Kidney tubule cell (primary cell): Measurements from ENCODE around the gene IVNS1ABP.
"Not testable (repeated sequence)": the region's sequence is repeated elsewhere in the genome, so short reads cannot be mapped to it uniquely, and the experiment has no call there.

Experiments
- DNase-seq: peaks from one replicate; pipeline ENCODE4 v3.0.0-alpha.2; 2018; ENCODE audit warnings: low spot score

The IVNS1ABP gene

DNA sequence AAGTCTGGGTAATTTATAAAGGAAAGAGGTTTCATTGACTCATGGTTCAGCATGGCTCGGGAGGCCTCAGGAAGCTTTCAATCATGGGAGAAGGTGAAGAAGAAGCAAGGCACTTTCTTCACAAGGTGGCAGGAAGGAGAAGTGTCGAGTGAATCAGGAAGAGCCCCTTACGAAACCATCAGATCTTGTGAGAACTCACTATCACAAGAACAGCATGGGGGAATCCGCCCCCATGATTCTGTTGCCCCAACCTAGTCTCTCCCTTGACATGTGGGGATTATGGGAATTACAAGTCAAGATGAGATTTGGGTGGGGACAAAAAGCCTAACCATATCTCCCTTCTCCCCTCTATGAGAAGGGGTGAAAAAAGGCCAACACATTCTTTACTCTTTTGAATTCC is 11.2 kb upstream of the IVNS1ABP start:
- no peak for DNase-seq

DNA sequence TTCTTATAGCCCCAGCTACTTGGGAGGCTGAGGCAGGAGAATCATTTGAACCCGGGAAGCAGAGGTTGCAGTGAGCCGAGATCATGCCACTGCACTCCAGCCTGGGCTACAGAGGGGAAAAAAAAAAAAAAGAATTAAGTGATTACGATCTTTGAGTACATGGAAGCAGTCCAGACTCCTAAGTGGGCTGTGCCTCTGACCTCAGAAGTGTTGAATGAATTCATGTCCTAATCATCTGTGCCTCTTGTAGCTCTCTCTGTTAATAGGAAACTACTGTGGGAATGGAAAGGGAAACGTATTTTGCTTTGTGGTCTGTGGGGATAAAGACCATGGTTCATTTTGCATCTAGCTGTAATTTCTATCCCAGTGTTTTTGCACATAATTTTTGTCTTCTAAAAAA is 8.4 kb upstream of the IVNS1ABP start:
- DNase-seq, result peak; percentile 72

DNA sequence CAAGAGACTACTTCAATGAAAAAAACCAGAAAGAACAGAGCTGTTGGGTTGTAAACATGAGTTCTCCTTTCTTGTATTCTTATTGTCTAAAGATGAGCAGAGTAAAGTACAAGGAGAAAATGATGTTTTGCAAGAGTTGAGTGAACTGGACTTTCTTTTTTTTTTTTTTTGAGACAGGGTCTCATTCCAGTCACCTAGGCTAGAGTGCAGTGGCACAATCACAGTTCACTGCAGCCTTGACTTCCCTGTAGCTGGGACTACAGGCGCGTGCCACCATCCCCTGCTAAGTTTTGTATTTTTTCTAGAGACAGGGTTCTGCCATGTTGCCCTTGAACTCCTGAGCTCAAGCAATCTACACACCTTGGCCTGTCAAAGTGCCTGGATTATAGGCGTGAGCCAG is 7.1 kb upstream of the IVNS1ABP start:
- no peak for DNase-seq

GRCh38 chr1:185322636-185323035 is 5.6 kb upstream of the IVNS1ABP start:
- DNase-seq, result no peak

DNA sequence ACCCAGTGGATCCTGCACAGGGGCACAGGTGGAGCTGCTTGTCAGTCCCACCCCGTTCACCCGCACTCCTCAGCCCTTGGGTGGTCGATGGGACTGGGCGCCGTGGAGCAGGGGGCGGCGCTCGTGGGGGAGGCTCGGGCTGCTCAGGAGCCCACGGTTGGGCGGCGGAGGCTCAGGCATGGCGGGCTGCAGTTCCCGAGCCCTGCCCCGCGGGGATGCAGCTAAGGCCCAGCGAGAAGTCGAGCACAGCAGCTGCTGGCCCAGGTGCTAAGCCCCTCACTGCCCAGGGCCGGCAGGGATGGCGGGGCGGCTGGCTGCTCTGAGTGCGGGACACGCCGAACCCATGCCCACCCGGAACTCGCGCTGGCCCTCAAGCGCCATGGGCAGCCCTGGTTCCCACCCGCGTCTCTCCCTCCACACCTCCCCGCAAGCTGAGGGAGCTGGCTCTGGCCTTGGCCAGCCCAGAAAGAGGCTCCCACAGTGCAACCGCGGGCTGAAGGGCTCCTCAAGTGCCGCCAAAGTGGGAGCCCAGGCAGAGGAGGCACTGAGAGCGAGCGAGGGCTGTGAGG is 4.7 kb upstream of the IVNS1ABP start:
- DNase-seq, result not testable (repeated sequence)

DNA sequence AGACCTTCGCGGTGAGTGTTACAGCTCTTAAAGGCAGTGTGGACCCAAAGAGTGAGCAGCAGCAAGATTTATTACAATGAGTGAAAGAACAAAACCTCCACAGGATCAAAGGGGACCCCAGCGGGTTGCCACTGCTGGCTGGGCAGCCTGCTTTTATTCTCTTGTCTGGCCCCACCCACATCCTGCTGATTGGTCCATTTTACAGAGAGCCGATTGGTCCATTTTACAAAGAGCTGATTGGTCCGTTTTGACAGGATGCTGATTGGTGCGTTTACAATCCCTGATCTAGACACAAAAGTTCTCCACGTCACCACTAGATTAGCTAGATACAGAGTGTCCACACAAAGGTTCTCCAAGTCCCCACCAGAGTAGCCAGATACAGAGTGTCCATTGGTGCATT is 4.1 kb upstream of the IVNS1ABP start:
- not testable (repeated sequence) for DNase-seq

DNA sequence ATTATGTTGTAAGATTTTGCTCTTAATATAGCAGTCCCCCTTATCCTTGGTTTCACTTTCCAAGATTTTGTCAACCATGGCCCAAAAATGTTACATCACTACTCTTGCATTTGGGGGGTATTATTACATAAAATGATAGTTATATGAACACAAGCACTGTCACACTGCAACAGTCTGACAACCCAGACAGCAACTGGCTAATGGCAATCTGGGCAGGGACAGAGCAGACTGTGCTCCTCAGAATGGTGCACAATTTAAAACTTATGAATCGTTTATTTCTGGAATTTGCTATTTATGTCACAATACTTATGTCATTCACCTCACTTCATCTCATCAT is 2.1 kb upstream of the IVNS1ABP start:
- DNase-seq, result no peak

DNA sequence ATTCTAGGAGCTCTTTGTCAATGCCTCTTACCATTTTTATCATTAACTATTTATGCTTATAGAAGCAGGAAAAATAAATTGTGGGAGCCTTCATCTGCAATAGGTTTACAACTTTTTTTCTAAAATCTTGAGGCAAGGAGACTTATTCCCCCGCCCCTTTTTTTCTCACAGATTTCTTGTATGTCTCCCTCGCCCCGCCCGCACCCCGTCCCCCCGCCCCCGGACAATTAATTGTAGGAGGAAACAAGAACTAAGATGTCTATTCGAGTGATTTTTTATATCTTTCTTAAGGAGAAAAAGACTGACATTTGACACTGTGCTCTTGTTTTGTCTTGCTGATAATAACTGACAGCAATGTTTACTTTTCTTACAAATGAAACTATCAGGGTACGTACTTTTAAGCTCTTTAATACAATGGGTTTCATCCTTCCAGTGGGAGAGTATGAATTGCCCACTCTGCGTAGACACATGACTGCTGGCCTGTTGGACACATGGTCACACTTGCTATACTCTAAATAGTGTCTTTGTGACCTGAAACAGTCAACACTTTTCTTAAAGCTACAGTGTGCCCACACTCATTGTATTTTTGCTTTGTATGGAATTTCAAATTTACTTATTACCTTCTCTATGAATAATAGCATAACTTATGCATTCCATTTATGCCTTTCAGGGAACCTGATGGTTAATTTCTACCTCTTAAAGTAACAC is 1.5 kb upstream of the IVNS1ABP start:
- no peak for DNase-seq

GRCh38 chr1:185317886-185318310 is 855 bp upstream of the IVNS1ABP start:
- DNase-seq, result peak; percentile 91

- peak; percentile 79 for DNase-seq
These were observed 645 bp downstream of the IVNS1ABP start for GRCh38 chr1:185316163-185317033.

- DNase-seq, result no peak
These were observed 1.5 kb downstream of the IVNS1ABP start for GRCh38 chr1:185315445-185316071.

- peak; percentile 34 for DNase-seq
These were observed 2.6 kb downstream of the IVNS1ABP start for GRCh38 chr1:185314411-185314810.

DNA sequence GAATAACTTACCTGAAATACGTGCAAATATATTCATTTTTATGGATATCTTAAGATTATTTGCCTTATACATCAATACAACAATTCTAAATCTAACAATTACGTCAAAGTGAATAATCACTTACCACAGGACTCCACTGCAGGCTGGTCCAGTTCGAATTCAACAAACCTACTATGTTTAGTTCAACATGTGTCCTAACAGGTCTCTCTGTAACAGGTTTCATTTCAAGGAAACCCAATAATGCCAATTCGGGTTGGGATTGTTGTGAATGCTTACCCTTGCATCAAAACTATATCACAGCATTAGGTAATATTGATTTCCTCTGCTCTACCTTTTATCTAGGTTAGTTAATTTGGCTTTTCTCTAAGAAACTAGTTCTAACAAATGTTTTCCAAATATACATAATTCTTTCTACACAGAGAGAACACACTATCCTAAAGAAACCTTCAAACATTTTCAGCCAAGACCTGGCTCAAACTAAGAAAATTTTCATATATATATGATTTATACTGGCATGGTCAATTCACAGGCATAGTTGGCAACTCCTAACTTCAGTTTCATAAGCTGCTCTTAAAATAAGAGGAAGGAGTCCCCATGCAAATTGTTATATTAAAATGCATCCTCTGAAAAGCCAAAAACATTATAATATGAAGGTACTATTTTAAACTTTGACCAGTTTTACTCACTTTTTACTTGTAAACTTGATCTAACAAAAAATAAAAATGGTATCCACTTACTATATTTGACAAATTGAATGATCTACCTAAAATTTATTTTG is 4.5 kb downstream of the IVNS1ABP start:
- DNase-seq, result no peak

DNA sequence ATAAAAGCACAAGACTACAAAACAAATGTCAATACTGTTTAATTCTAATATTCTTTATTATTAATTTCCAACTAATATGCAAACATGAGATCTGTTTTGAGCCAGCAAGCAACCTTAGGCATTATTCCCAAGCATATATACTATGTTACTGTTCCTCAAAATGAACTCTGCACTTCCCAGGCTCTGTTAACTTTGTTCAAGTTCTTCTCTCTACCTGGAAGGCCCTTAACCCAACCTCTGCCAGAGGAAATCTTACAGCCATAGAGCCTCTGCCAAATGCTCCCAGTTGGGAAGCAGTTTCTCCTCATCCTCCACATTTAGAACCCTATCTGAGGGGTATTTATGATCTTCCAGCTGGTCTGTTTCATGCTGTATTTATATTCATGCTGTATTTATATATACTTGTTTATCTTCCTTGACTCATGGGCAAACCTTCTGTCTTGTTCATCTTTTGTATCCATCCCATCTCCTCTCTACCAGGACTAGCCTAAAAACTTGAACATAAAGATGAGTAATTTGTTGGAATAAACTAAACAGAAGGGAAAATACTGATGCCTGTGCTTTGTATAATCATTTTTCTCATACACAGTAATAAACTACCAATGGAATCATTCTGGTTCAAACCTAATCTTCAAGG is 5.3 kb downstream of the IVNS1ABP start:
- DNase-seq, result no peak

- no peak for DNase-seq
These were observed 7.5 kb downstream of the IVNS1ABP start for GRCh38 chr1:185309566-185309965.

GRCh38 chr1:185308126-185308525 is 8.9 kb downstream of the IVNS1ABP start:
- no peak for DNase-seq

DNA sequence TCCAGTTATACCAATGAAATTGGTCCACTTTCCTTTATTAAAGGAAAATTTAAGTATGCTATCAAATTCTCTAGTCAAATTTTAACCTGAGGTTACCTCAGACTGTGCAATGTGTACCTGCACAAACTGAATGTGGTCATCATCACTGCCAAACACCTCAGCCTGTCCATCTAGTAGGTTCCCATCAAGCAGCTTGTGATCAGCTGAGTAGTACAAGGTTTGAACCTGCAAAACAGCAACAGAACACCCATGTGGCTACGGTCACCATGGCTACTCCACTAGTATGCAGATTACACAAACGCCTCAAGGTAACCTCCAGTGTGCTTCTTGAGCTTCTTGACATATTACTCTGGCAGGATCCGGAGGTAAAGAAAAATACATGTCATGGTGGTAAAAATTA is 11.6 kb downstream of the IVNS1ABP start:
- peak; percentile 20 for DNase-seq

- DNase-seq, result no peak
These were observed 16.9 kb downstream of the IVNS1ABP start for GRCh38 chr1:185300152-185300551.

DNA sequence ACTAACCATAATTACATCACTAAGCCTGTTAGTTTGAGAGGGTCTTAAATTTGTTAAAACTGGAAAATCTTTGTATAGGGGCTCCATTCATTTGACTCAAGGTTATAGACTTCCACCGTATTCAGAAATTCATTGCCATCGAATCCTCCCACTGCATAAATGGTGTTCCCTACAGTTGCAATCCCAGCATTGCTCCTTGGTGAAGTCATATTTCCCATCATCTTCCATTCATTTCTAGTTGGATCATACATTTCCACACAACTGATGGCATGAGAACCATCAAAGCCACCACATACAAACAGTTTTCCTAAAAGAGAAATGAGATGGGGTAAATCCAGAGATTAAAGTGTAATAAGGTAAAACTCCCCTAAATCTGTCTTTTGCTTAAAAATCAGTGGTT is 19.1 kb downstream of the IVNS1ABP start:
- no peak for DNase-seq

GRCh38 chr1:185295091-185295490 is 22.0 kb downstream of the IVNS1ABP start:
- DNase-seq, result no peak

- no peak for DNase-seq
These were observed 23.0 kb downstream of the IVNS1ABP start for GRCh38 chr1:185293967-185294542.
